Gastroesophageal sphincter (tissue), 4 donors: ENCODE measurements around the gene CNGB1. TPM values are rescaled to one million over a fixed set of nuclear protein-coding genes. Genes with fewer than 3 reads are reported as not detected.
"Not testable (repeated sequence)": the region's sequence is repeated elsewhere in the genome, so short reads cannot be mapped to it uniquely, and the experiment has no call there.

ENCODE experiments used
- ATAC-seq: fragments of 150-250 bp; one replicate; pipeline ENCODE4 v1.9.1; 2016; ENCODE audit warnings: mild to moderate bottlenecking, moderate library complexity
- H3K27ac ChIP-seq, 4 donors: fragments of 200-600 bp; sonication (generic) in 3 of 4; 1 replicate in 3 of 4; 2 replicates in 1 of 4; pipeline ENCODE4 v1.5.1; 2016 to 2019
- H3K27me3 ChIP-seq: fragments of 200-600 bp; sonication (generic); one replicate; pipeline ENCODE4 v1.5.1; 2019
- H3K36me3 ChIP-seq, 2 donors: fragments of 200-600 bp; sonication (generic); one replicate each; pipeline ENCODE4 v1.5.1; 2019; ENCODE audit warnings: control low read depth in 1 of 2
- H3K4me1 ChIP-seq, 3 donors: fragments of 200-600 bp; sonication (generic); 1 replicate in 2 of 3; 2 replicates in 1 of 3; pipeline ENCODE4 v1.5.1; 2016 to 2019; ENCODE audit warnings: control low read depth in 2 of 3
- H3K4me3 ChIP-seq, 2 donors: fragments of 200-600 bp; sonication (generic); one replicate each; pipeline ENCODE4 v1.5.1; 2019; ENCODE audit warnings: mild to moderate bottlenecking in 1 of 2, moderate library complexity in 1 of 2
- H3K9me3 ChIP-seq, 3 donors: fragments of 200-600 bp; sonication (generic); one replicate each; pipeline ENCODE4 v1.5.1; 2017 to 2019; ENCODE audit warnings: control low read depth in 2 of 3
- CTCF ChIP-seq, 4 experiments: fragments of 200-600 bp in 2 of 4; fragments of 450-650 bp in 2 of 4; sonication (generic) in 1 of 4; IDR thresholded peaks; one replicate each; pipeline ENCODE4 v1.5.1; 2017 to 2019; ENCODE audit warnings: antibody characterized with exemption in 4 of 4, mild to moderate bottlenecking in 2 of 4, moderate library complexity in 2 of 4
- EP300 ChIP-seq: sonication (generic); formaldehyde crosslinking; IDR thresholded peaks from one replicate; pipeline ENCODE4 v1.6.1; 2017; ENCODE audit warnings: antibody characterized with exemption, mild to moderate bottlenecking
- POLR2A ChIP-seq, 2 donors: fragments of 450-650 bp; IDR thresholded peaks; one replicate each; pipeline ENCODE4 v1.6.1; 2017; ENCODE audit warnings: antibody characterized with exemption in 2 of 2, mild to moderate bottlenecking in 2 of 2, moderate library complexity in 1 of 2
- POLR2AphosphoS5 ChIP-seq: sonication (generic); formaldehyde crosslinking; IDR thresholded peaks from one replicate; pipeline ENCODE4 v1.6.1; 2017; ENCODE audit warnings: antibody characterized with exemption
- WGBS, 2 donors: methylation state at CpG; one replicate each; pipeline ENCODE4 v1.1.5; 2018; ENCODE audit warnings: low coverage in 1 of 2; 5-methylcytosine and 5-hydroxymethylcytosine counted together
- total RNA-seq, 4 donors: library from RNA; depleted of rRNA; stranded (reverse); fragments of >200 nt; gene quantifications; one replicate each; pipeline ENCODE4 v1.1.0, GENCODE V29; 2016

Gene CNGB1
- total RNA-seq, 4 donors from 2014 or later: 0.15 to 0.67 TPM; not detected in 2

- ATAC-seq: no peak
- Histone ChIP-seq H3K27me3 (no peaks in the 10 kb centered on the region), H3K4me3 (no peak overlapping the region), H3K9me3 (no peaks in the 10 kb centered on the region), H3K36me3 (peaks cover 0 to 71% of the 10 kb centered on the region in 2 donors), H3K4me1 (no peaks in the 10 kb centered on the region), H3K27ac (no peak overlapping the region)
- TF ChIP-seq POLR2AphosphoS5 (no peak), EP300 (no peak), CTCF (IDR thresholded peaks at IDR 0.05) (no peak), POLR2A (IDR thresholded peaks at IDR 0.05) (no peak)
- WGBS, 2 donors: 68% methylated on average over 2 of the region's 9 CpGs; no CpG with 5 or more reads in 1 of the 2 donors
These were observed 41.6 kb upstream of the CNGB1 start for GRCh38 chr16:58012481-58012880.

- Histone ChIP-seq H3K4me3 (no peak overlapping the region), H3K27ac (no peak overlapping the region), H3K4me1 (no peaks in the 10 kb centered on the region), H3K27me3 (no peaks in the 10 kb centered on the region), H3K36me3 (peaks cover 0 to 65% of the 10 kb centered on the region in 2 donors), H3K9me3 (no peaks in the 10 kb centered on the region)
- TF ChIP-seq POLR2AphosphoS5 (no peak), CTCF (IDR thresholded peaks at IDR 0.05) (no peak), POLR2A (IDR thresholded peaks at IDR 0.05) (no peak), EP300 (no peak)
- ATAC-seq: no peak
- WGBS, 2 donors: 79% methylated on average over 3 of the region's 3 CpGs; no CpG with 5 or more reads in 1 of the 2 donors
These were observed 40.7 kb upstream of the CNGB1 start for GRCh38 chr16:58011652-58012051.

DNA sequence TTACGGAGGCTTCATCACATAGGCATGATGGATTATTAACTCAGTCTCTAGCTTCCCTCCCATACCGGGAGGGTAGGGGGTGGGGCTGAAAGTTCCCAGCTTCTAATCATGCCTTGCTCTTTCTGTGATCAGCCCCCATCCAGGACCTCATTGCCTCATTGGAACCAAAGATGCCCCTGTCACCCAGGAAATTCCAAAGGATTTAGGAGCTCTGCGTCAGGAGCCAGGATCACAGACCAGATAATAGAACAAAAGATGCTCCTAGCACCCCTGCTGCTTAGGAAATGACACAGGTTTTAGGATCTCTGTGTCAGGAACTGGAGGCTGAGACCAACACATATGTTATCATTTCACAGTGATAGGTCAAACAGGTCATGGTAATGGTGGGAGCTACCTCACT, 40.0 kb upstream of the CNGB1 start:
- no peaks in the 10 kb centered on the region for H3K27me3 ChIP-seq
- no peak for TF ChIP-seq CTCF (IDR thresholded peaks at IDR 0.05)
- no peak for TF ChIP-seq EP300
- TF ChIP-seq POLR2AphosphoS5: no peak
- TF ChIP-seq POLR2A (IDR thresholded peaks at IDR 0.05): no peak
- ATAC-seq: no peak
- peaks cover 0 to 67% of the 10 kb centered on the region in 2 donors for H3K36me3 ChIP-seq
- no peaks in the 10 kb centered on the region for H3K4me1 ChIP-seq
- 71 to 100% methylated on average over 1 of the region's 3 CpGs for WGBS, 2 donors
- no peak overlapping the region for H3K4me3 ChIP-seq
- H3K9me3 ChIP-seq: no peaks in the 10 kb centered on the region
- no peak overlapping the region for H3K27ac ChIP-seq

- ATAC-seq: no peak
- WGBS, 2 donors: 92% methylated on average over 6 to 11 of the region's 11 CpGs
- peaks cover 0 to 58% of the 10 kb centered on the region in 2 donors for H3K36me3 ChIP-seq
These were observed 39.0 kb upstream of the CNGB1 start for GRCh38 chr16:58009856-58010416.

GRCh38 chr16:58004736-58005135, 33.8 kb upstream of the CNGB1 start:
- H3K4me1 ChIP-seq: peaks cover 0 to 22% (median 4%) of the 10 kb centered on the region in 3 donors
- not testable (repeated sequence) for ATAC-seq, H3K9me3 ChIP-seq, H3K4me3 ChIP-seq, H3K27ac ChIP-seq, H3K27me3 ChIP-seq
- 80% methylated on average over 3 to 11 of the region's 12 CpGs for WGBS, 2 donors
- H3K36me3 ChIP-seq: peaks cover 0 to 26% of the 10 kb centered on the region in 2 donors

More at GRCh38 chr16:58009856-58010416, 39.0 kb upstream of the CNGB1 start:
- H3K4me1 ChIP-seq: peaks cover 0 to 3% (median 0%) of the 10 kb centered on the region in 3 donors
- H3K27ac ChIP-seq: no peak overlapping the region
- H3K9me3 ChIP-seq: no peaks in the 10 kb centered on the region
- H3K4me3 ChIP-seq: no peak overlapping the region
- TF ChIP-seq EP300 (no peak), CTCF (IDR thresholded peaks at IDR 0.05) (no peak), POLR2A (IDR thresholded peaks at IDR 0.05) (no peak), POLR2AphosphoS5 (no peak)
- no peaks in the 10 kb centered on the region for H3K27me3 ChIP-seq
